Measurements from ENCODE around the gene FURIN.
"Not testable (repeated sequence)": the region's sequence is repeated elsewhere in the genome, so short reads cannot be mapped to it uniquely, and the experiment has no call there.

FURIN gene

DNA sequence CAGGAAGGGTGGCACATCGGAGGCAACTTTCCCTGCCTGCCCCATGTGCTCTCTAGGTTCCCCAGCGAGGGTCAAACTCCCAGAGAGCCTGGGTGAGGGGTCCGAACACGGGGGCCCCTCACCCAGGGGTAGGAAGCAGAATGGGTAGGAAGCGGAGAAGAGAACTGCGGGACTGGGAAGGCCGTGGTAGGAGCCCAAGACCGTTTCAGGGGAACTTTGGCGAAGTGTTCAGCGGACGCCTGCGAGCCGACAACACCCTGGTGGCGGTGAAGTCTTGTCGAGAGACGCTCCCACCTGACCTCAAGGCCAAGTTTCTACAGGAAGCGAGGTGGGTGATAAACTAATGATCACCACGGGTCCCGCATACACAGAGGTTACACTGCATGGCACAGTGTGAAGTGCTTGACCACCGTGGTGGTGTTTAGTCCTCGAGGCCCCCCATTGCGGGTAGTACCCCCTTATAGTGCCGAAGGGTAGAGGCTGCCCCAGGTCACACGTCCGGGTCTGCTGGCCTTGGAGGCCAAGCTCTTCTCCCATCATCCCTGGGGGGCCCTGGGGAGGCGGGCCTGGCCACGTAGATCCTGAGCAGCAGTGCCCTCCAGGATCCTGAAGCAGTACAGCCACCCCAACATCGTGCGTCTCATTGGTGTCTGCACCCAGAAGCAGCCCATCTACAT is 24.2 kb downstream of the FURIN start:
- Histone ChIP-seq H3K4me1 (ENCODE audit: control insufficient read depth, insufficient read depth, low read length) (no peaks in the 10 kb centered on the region), H3K27ac (ENCODE audit: low read depth, low read length) (no peak overlapping the region), H3K9ac (ENCODE audit: low read length) (no peak overlapping the region), H3K4me3 (ENCODE audit: low read length) (no peak overlapping the region), H3K27me3 (ENCODE audit: control insufficient read depth, insufficient read depth, low read length) (no peaks in the 10 kb centered on the region), H3K36me3 (ENCODE audit: control insufficient read depth, insufficient read depth, low read length) (peaks cover 31% of the 10 kb centered on the region)

DNA sequence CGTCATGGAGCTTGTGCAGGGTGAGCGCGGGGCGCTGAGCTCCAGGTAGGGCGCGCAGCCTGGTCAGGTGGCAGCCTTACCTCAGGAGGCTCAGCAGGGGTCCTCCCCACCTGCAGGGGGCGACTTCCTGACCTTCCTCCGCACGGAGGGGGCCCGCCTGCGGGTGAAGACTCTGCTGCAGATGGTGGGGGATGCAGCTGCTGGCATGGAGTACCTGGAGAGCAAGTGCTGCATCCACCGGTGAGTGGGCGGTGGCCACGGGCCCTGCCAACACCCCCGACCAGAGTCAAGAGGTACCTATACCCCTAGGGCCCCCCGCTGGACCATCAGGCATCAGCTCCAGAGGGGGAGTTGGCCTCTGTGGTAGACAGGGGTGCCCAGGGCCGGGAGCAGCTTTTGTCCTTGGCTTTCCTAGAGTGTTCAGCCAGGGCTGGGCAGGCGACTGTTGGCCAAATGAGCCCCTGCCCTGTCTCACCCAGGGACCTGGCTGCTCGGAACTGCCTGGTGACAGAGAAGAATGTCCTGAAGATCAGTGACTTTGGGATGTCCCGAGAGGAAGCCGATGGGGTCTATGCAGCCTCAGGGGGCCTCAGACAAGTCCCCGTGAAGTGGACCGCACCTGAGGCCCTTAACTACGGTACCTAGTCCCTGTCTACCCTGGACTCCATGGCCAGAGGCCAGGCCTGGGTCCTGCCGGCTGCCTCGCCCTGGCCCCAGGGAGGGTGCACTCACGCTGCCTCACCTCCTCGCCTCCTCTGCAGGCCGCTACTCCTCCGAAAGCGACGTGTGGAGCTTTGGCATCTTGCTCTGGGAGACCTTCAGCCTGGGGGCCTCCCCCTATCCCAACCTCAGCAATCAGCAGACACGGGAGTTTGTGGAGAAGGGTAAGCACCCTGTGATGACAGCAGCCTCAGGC is 25.0 kb downstream of the FURIN start:
- no peak overlapping the region for H3K9ac ChIP-seq (ENCODE audit: low read length)
- no peak overlapping the region for H3K27ac ChIP-seq (ENCODE audit: low read depth, low read length)
- no peak overlapping the region for H3K4me3 ChIP-seq (ENCODE audit: low read length)
- H3K27me3 ChIP-seq (ENCODE audit: control insufficient read depth, insufficient read depth, low read length): no peaks in the 10 kb centered on the region
- H3K4me1 ChIP-seq (ENCODE audit: control insufficient read depth, insufficient read depth, low read length): no peaks in the 10 kb centered on the region
- peaks cover 29% of the 10 kb centered on the region for H3K36me3 ChIP-seq (ENCODE audit: control insufficient read depth, insufficient read depth, low read length)

- Histone ChIP-seq H3K9ac (ENCODE audit: low read length) (no peak overlapping the region), H3K36me3 (ENCODE audit: control insufficient read depth, insufficient read depth, low read length) (peaks cover 26% of the 10 kb centered on the region), H3K4me3 (ENCODE audit: low read length) (no peak overlapping the region), H3K27me3 (ENCODE audit: control insufficient read depth, insufficient read depth, low read length) (no peaks in the 10 kb centered on the region), H3K4me1 (ENCODE audit: control insufficient read depth, insufficient read depth, low read length) (no peaks in the 10 kb centered on the region), H3K27ac (ENCODE audit: low read depth, low read length) (no peak overlapping the region)
These were observed 27.3 kb downstream of the FURIN start for GRCh38 chr15:90895571-90896117.

DNA sequence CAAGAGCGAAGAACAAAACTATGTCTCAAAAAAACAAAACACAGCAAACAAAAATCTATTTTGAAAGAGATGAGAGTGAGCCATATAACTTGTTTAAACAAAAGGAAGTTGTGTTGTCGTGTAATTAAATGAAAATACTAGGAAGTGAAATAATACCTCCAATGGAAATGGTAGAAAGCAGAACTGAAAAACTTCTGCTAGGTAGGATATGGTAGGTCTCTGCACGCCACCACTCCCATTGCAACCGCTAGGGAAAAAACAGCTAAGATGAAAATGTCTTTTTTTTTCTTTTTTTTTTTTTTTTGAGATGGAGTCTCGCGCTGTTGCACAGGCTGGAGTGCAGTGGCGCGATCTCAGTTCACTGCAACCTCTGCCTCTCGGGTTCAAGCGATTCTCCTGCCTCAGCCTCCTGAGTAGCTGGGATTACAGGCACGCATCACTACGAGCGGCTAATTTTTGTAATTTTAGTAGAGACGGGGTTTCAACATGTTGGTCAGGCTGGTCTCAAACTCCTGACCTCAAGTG is 28.8 kb downstream of the FURIN start:
- H3K4me3 ChIP-seq (ENCODE audit: low read length); H3K27ac ChIP-seq (ENCODE audit: low read depth, low read length); H3K27me3 ChIP-seq (ENCODE audit: control insufficient read depth, insufficient read depth, low read length); H3K4me1 ChIP-seq (ENCODE audit: control insufficient read depth, insufficient read depth, low read length); H3K9ac ChIP-seq (ENCODE audit: low read length): not testable (repeated sequence)
- H3K36me3 ChIP-seq (ENCODE audit: control insufficient read depth, insufficient read depth, low read length): peaks cover 12% of the 10 kb centered on the region

- no peak overlapping the region for H3K4me3 ChIP-seq (ENCODE audit: low read length)
- H3K27me3 ChIP-seq (ENCODE audit: control insufficient read depth, insufficient read depth, low read length): no peaks in the 10 kb centered on the region
- no peak overlapping the region for H3K9ac ChIP-seq (ENCODE audit: low read length)
- H3K27ac ChIP-seq (ENCODE audit: low read depth, low read length): peak overlapping the region; percentile 91
- H3K36me3 ChIP-seq (ENCODE audit: control insufficient read depth, insufficient read depth, low read length): peaks cover 15% of the 10 kb centered on the region
- H3K4me1 ChIP-seq (ENCODE audit: control insufficient read depth, insufficient read depth, low read length): peaks cover 9% of the 10 kb centered on the region
These were observed 33.0 kb downstream of the FURIN start for GRCh38 chr15:90901175-90902039.

- Histone ChIP-seq H3K27me3 (ENCODE audit: control insufficient read depth, insufficient read depth, low read length) (no peaks in the 10 kb centered on the region), H3K36me3 (ENCODE audit: control insufficient read depth, insufficient read depth, low read length) (peaks cover 22% of the 10 kb centered on the region), H3K4me1 (ENCODE audit: control insufficient read depth, insufficient read depth, low read length) (peaks cover 9% of the 10 kb centered on the region), H3K4me3 (ENCODE audit: low read length) (peak overlapping the region; percentile 88), H3K27ac (ENCODE audit: low read depth, low read length) (peak overlapping the region; percentile 91), H3K9ac (ENCODE audit: low read length) (peak overlapping the region; percentile 84)
These were observed 33.9 kb downstream of the FURIN start for GRCh38 chr15:90902040-90902839.

DNA sequence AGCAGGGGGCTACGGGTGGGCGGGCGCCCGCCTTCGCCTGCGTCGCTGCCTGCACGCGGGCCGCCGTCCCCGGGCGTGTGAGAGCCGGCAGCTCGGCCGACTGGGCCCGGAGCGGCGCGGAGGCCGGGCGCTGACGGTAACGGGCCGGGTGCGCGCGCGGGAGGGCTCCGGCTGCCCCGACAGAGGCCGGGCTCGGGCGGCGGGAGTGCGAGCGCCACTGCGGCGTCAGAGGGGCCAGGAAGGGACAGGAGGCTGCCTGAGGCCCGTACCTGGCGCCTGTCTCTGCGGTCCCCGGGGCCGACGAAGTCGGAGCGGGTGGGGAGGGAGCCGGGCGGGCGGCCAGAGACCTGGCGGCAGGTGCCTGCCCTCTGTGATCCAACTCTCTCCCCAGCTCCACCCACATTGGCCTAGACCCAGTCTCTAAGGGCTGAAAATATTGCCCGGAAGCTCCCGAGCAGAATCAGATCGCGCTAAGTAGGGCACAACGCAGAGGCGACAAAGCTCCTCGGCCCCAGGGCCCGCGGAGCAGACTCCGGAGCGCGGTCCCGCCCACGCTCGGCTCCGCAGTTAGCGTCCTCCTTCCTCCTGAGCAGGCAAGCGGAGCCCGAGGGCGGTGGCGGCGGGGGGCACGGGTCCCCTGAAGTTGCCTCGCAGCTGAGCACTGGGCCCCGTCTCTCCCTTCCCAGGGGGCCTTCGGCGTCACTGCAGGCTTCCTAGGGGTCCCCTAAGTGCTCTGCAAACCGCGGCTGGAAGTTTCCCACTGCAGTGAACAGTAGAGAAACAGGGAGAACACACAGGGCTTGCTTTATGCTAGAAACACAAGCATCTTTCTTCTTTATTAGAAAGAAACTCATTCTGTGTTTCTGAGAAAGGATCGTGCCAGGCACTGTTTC is 34.7 kb downstream of the FURIN start, which contains the start of gene MAN2A2:
MAN2A2 (plus strand) TSS at position 463 of the 893 bp plus-strand sequence. CDS start 906 bp downstream, outside the sequence.
- Histone ChIP-seq H3K36me3 (ENCODE audit: control insufficient read depth, insufficient read depth, low read length) (peaks cover 31% of the 10 kb centered on the region), H3K27me3 (ENCODE audit: control insufficient read depth, insufficient read depth, low read length) (no peaks in the 10 kb centered on the region), H3K4me1 (ENCODE audit: control insufficient read depth, insufficient read depth, low read length) (peaks cover 9% of the 10 kb centered on the region), H3K9ac (ENCODE audit: low read length) (peak within 1 kb of the TSS; percentile 84), H3K4me3 (ENCODE audit: low read length) (peak within 1 kb of the TSS; percentile 88), H3K27ac (ENCODE audit: low read depth, low read length) (peak within 1 kb of the TSS; percentile 91)

GRCh38 chr15:90903733-90904536 is 35.5 kb downstream of the FURIN start:
- peaks cover 32% of the 10 kb centered on the region for H3K36me3 ChIP-seq (ENCODE audit: control insufficient read depth, insufficient read depth, low read length)
- H3K4me3 ChIP-seq (ENCODE audit: low read length): peak overlapping the region; percentile 86
- H3K27ac ChIP-seq (ENCODE audit: low read depth, low read length): peak overlapping the region; percentile 89
- no peaks in the 10 kb centered on the region for H3K27me3 ChIP-seq (ENCODE audit: control insufficient read depth, insufficient read depth, low read length)
- peak overlapping the region; percentile 69 for H3K9ac ChIP-seq (ENCODE audit: low read length)
- peaks cover 9% of the 10 kb centered on the region for H3K4me1 ChIP-seq (ENCODE audit: control insufficient read depth, insufficient read depth, low read length)

DNA sequence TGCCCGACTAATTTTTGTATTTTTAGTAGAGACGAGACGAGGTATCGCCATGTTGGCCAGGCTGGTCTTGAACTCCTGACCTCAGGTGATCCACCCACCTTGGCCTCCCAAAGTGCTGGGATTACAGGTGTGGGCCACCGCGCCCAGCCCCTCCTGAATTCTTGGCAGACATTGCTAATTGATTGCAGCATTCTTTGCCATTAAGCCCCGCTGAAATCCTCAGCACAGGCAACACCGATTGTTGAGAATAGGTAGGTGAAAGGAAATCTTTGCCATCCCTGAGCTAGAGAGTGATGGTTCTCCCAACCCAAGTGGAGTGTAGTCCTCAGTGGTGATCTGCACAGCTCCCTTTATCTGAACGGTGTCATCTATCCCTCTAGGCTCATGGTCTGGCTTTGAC is 36.4 kb downstream of the FURIN start:
- Histone ChIP-seq H3K36me3 (ENCODE audit: control insufficient read depth, insufficient read depth, low read length) (peaks cover 32% of the 10 kb centered on the region), H3K4me3 (ENCODE audit: low read length) (no peak overlapping the region), H3K4me1 (ENCODE audit: control insufficient read depth, insufficient read depth, low read length) (peaks cover 9% of the 10 kb centered on the region), H3K27ac (ENCODE audit: low read depth, low read length) (no peak overlapping the region), H3K27me3 (ENCODE audit: control insufficient read depth, insufficient read depth, low read length) (no peaks in the 10 kb centered on the region), H3K9ac (ENCODE audit: low read length) (no peak overlapping the region)

All from rectal smooth muscle tissue (tissue), 1 donor.